ENCODE results near the gene C19orf12. TPM values are rescaled to one million over a fixed set of nuclear protein-coding genes. Genes with fewer than 3 reads are reported as not detected.

Gene C19orf12
- total RNA-seq, 1 experiment from 2014 or later = 10.0 TPM

DNA sequence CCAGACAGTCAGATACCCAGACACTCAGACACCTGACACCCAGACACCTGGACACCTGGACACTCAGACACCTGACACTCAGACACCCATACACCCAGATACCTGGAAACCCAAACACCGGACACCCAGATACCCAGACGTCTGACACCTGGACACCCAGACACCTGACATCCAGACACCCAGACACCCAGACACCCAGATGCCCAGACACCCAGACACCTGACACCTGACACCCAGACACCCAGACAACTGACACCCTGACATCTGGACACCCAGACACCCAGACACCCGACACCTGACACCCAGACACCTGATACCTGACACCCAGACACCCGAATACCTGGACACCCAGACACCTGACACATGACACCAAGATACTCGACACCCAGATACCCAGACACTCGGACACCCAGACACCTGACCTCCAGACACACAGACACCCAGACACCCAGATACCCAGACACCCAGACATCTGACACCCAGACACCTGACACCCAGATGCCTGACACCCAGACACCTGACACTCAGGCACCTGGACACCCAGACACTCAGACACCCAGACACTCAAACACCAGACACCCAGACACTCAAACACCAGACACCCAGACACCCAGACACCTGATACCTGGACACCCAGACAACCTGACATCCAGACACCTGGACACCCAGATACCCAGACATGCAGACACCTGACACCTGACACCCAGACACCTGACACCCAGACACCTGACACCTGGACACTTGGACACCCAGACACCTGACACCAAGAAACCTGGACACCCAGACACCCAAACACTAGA, 19.1 kb downstream of the C19orf12 start:
- TF ChIP-seq, protein P1, sequence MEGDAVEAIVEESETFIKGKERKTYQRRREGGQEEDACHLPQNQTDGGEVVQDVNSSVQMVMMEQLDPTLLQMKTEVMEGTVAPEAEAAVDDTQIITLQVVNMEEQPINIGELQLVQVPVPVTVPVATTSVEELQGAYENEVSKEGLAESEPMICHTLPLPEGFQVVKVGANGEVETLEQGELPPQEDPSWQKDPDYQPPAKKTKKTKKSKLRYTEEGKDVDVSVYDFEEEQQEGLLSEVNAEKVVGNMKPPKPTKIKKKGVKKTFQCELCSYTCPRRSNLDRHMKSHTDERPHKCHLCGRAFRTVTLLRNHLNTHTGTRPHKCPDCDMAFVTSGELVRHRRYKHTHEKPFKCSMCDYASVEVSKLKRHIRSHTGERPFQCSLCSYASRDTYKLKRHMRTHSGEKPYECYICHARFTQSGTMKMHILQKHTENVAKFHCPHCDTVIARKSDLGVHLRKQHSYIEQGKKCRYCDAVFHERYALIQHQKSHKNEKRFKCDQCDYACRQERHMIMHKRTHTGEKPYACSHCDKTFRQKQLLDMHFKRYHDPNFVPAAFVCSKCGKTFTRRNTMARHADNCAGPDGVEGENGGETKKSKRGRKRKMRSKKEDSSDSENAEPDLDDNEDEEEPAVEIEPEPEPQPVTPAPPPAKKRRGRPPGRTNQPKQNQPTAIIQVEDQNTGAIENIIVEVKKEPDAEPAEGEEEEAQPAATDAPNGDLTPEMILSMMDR (IDR thresholded peaks at IDR 0.05 in 2 of 3, conservative IDR thresholded peaks at IDR 0.05 in 1 of 3; ENCODE audit: borderline replicate concordance in 1 of 3, insufficient read depth in 1 of 3, low read depth in 2 of 3, low read length in 2 of 3) = no peak
- TF ChIP-seq SIN3A (IDR thresholded peaks at IDR 0.05; ENCODE audit: low read depth) (no peak), SRF (IDR thresholded peaks at IDR 0.05; ENCODE audit: low read depth) (no peak), EGR1 (IDR thresholded peaks at IDR 0.05; ENCODE audit: low read depth) (no peak), FOSL1 (IDR thresholded peaks at IDR 0.05; ENCODE audit: low read depth) (no peak), SP1 (IDR thresholded peaks at IDR 0.05; ENCODE audit: low read depth) (no peak), EZH2phosphoT487 (IDR thresholded peaks at IDR 0.05; ENCODE audit: borderline replicate concordance) (no peak), JUND (IDR thresholded peaks at IDR 0.05) (no peak), RAD21 (IDR thresholded peaks at IDR 0.05; ENCODE audit: low read depth) (no peak), CBX3 (IDR thresholded peaks at IDR 0.05; ENCODE audit: low read depth) (no peak), ZNF274 (IDR thresholded peaks at IDR 0.05; ENCODE audit: low read depth, low read length) (no peak), CEBPB (IDR thresholded peaks at IDR 0.05; ENCODE audit: low read depth) (no peak), POLR2A (IDR thresholded peaks at IDR 0.05; ENCODE audit: borderline replicate concordance, extremely low read depth, insufficient read depth, insufficient read length) (no peak), TCF7L2 (IDR thresholded peaks at IDR 0.05; ENCODE audit: borderline replicate concordance, extremely low read depth, insufficient read depth, insufficient read length) (no peak), ZFX (IDR thresholded peaks at IDR 0.05) (no peak)
- TF ChIP-seq, protein P2, sequence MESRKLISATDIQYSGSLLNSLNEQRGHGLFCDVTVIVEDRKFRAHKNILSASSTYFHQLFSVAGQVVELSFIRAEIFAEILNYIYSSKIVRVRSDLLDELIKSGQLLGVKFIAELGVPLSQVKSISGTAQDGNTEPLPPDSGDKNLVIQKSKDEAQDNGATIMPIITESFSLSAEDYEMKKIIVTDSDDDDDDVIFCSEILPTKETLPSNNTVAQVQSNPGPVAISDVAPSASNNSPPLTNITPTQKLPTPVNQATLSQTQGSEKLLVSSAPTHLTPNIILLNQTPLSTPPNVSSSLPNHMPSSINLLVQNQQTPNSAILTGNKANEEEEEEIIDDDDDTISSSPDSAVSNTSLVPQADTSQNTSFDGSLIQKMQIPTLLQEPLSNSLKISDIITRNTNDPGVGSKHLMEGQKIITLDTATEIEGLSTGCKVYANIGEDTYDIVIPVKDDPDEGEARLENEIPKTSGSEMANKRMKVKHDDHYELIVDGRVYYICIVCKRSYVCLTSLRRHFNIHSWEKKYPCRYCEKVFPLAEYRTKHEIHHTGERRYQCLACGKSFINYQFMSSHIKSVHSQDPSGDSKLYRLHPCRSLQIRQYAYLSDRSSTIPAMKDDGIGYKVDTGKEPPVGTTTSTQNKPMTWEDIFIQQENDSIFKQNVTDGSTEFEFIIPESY (IDR thresholded peaks at IDR 0.05; ENCODE audit: extremely low read depth, insufficient replicate concordance, low read length) = no peak
- TF ChIP-seq, protein P3, sequence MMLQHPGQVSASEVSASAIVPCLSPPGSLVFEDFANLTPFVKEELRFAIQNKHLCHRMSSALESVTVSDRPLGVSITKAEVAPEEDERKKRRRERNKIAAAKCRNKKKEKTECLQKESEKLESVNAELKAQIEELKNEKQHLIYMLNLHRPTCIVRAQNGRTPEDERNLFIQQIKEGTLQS (IDR thresholded peaks at IDR 0.05) = no peak
- TF ChIP-seq, protein P4, sequence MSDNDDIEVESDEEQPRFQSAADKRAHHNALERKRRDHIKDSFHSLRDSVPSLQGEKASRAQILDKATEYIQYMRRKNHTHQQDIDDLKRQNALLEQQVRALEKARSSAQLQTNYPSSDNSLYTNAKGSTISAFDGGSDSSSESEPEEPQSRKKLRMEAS (IDR thresholded peaks at IDR 0.05) = no peak
- TF ChIP-seq, protein P5, sequence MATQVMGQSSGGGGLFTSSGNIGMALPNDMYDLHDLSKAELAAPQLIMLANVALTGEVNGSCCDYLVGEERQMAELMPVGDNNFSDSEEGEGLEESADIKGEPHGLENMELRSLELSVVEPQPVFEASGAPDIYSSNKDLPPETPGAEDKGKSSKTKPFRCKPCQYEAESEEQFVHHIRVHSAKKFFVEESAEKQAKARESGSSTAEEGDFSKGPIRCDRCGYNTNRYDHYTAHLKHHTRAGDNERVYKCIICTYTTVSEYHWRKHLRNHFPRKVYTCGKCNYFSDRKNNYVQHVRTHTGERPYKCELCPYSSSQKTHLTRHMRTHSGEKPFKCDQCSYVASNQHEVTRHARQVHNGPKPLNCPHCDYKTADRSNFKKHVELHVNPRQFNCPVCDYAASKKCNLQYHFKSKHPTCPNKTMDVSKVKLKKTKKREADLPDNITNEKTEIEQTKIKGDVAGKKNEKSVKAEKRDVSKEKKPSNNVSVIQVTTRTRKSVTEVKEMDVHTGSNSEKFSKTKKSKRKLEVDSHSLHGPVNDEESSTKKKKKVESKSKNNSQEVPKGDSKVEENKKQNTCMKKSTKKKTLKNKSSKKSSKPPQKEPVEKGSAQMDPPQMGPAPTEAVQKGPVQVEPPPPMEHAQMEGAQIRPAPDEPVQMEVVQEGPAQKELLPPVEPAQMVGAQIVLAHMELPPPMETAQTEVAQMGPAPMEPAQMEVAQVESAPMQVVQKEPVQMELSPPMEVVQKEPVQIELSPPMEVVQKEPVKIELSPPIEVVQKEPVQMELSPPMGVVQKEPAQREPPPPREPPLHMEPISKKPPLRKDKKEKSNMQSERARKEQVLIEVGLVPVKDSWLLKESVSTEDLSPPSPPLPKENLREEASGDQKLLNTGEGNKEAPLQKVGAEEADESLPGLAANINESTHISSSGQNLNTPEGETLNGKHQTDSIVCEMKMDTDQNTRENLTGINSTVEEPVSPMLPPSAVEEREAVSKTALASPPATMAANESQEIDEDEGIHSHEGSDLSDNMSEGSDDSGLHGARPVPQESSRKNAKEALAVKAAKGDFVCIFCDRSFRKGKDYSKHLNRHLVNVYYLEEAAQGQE (IDR thresholded peaks at IDR 0.05; ENCODE audit: low read depth) = no peak
- Histone ChIP-seq H3K36me3 (ENCODE audit: control insufficient read depth in 1 of 2, insufficient read depth in 2 of 2, low read length in 2 of 2) (no peaks in the 10 kb centered on the region), H3K4me2 (ENCODE audit: low read length) (no peak overlapping the region), H3K9me2 (ENCODE audit: insufficient read depth) (no peaks in the 10 kb centered on the region), H3K79me2 (ENCODE audit: insufficient read depth, low read length) (no peaks in the 10 kb centered on the region), H3K27ac (ENCODE audit: low read depth, low read length) (peak overlapping the region; percentile 35; the same call in 1 of the 2 replicates), H3K4me1 (ENCODE audit: control insufficient read depth in 1 of 2, insufficient read depth in 2 of 2, low read length in 2 of 2) (peaks cover 0 to 6% of the 10 kb centered on the region in 2 experiments; a peak in 1 of 4 replicates), H2AFZ (ENCODE audit: low read depth, low read length, poor library complexity, severe bottlenecking) (no peak overlapping the region), H3K27me3 (ENCODE audit: insufficient read depth, low read length) (no peaks in the 10 kb centered on the region), H3K9me3 (ENCODE audit: control insufficient read depth in 1 of 2, insufficient read depth in 1 of 2, low read depth in 1 of 2, low read length in 2 of 2) (no peaks in the 10 kb centered on the region), H3K9ac (ENCODE audit: low read length) (no peak overlapping the region), H3K4me3 (replicated peaks in 1 of 2; ENCODE audit: low read depth in 1 of 2, low read length in 2 of 2) (no peak overlapping the region), H4K20me1 (ENCODE audit: insufficient read depth) (no peaks in the 10 kb centered on the region)
- ATAC-seq (no peak), DNase-seq (ENCODE audit: low read depth, low spot score) (no peak)
- ChIA-PET CTCF (no interaction called here), RAD21 (ENCODE audit: low non-redundant PET in 1 of 2, low total read pairs in 2 of 2, uncharacterized antibody in 2 of 2, unreplicated experiment in 2 of 2) (no interaction called here), POLR2A (no interaction called here)
- BruUV-seq (replicated peaks) = no TSS peak
- intact Hi-C loops (cut with micrococcal nuclease) = no loop called here

All from HCT116 (cell line).